Left ventricle myocardium superior (tissue), 1 donor: ENCODE results near the gene KMT2E. TPM values are rescaled to one million over a fixed set of nuclear protein-coding genes. Genes with fewer than 3 reads are reported as not detected.
"Not testable (repeated sequence)": the region's sequence is repeated elsewhere in the genome, so short reads cannot be mapped to it uniquely, and the experiment has no call there.

Experiments used
- ATAC-seq: fragments of 200-7000 bp; cut with Tn5 transposase; one replicate; pipeline ENCODE4 v1.9.1; 2020; ENCODE audit warnings: mild to moderate bottlenecking, moderate library complexity
- DNase-seq: peaks from one replicate; pipeline ENCODE4 v3.0.0-alpha.2; 2020
- intact Hi-C: fragments of 100-400 bp; cut with micrococcal nuclease; formaldehyde crosslinking; loops from one replicate; pipeline ENCODE4 v1.11.0; 2022
- total RNA-seq: library from RNA; stranded (reverse); fragmentation: NEBNext Ultra II Directional; extraction: Animal tissue kit (Norgen Biotek cat#: 25700); gene quantifications from one replicate; pipeline ENCODE4 v1.2.1, GENCODE V29; 2021
- donor health status: DM: no; HTN: yes; CAD: no; lungs with severe emphysema.

The KMT2E gene
- total RNA-seq, 1 donor from 2014 or later: 35.9 TPM

DNA sequence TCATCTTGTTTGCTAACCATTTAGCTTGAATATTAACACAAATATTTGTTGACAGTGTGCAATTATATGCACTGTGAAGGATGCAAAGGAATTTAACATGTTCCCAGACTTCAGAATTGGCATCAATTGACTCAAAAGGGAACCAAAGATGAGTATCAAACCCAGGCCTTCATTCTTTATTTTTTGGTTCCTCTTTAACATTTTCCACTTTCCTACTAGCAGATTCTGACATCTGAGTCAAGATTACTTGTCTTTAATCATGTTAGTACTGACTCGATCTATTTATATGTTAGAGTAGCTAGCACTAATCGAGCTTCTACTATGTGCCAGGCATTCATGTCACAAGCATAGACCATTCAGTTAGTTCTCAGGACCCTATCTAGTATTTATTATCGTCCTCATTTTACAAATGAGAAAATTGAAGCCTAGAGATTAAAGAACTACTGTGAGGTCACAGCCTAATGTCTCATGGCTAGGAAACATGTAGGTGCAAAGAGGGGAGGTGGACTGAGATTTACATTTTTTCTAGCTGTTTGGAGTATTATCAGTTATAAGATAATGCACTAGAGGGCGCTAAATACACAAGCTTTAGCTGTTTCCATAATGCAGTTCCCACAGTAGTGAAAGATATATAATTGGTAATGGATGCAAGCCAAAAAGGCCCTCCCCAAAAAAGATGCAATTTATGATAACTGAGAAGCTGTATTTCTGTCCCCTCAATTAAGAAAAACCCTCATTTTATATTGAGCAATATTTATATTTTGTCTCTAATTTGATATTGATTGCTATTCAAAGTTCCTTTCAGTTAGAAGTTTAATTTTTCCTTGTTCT is 32.9 kb upstream of the KMT2E start:
- DNase-seq: no peak
- intact Hi-C loops: no loop called here
- ATAC-seq: no peak

DNA sequence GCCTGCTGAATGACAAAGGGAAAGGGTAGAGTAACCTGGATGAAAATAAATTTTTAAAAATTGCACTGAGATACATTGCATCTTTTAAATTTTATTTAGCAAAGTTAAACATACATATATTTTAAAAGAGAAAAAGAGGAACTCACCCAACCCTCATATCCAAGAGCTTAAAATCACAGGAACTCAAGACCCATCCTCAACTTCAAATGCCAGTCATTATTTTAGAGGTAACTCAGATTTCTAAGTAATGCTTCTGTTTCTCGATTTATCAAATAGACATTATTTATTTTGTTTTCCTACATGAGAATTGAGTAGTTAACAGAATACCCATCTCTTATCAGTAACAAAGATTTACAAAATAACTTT is 32.4 kb upstream of the KMT2E start:
- DNase-seq: no peak
- ATAC-seq: no peak
- intact Hi-C loops: no loop called here

DNA sequence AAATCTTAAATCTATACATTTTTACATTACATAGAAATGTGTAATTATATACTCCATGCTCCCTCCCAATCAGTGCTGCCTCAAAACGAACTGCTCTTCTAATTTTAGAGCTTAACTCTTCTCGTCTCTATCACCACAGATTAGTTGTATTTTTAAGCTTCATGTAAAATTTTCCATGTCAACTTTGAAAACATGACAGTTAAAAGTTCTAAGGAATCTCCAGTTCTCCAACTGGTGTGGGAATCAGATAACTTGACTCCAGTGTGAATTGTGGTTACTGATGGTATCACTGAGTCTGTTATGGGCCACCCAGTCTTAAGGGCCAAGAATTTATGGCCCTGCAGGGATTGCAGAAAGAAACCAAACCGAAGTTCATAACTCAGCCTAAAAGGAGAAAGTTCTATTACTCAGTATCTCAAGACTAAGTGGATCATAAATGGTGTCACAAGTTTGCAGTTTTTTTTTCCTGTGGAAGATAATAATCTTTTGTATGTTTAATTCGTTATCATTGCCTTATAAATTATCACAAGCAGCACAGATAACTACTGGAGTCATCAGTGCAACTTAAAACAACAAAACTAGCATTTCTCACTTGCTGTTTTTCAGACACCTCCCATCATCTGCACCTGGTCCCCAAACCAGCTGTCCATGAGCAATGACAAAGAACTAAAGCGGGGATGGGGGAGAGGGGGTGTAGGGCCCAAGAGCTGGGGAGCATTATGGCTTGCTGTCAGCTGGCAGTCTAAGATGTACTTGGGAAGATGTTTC is 31.5 kb upstream of the KMT2E start:
- DNase-seq (no peak), ATAC-seq (no peak)
- intact Hi-C loops: no loop called here

DNA sequence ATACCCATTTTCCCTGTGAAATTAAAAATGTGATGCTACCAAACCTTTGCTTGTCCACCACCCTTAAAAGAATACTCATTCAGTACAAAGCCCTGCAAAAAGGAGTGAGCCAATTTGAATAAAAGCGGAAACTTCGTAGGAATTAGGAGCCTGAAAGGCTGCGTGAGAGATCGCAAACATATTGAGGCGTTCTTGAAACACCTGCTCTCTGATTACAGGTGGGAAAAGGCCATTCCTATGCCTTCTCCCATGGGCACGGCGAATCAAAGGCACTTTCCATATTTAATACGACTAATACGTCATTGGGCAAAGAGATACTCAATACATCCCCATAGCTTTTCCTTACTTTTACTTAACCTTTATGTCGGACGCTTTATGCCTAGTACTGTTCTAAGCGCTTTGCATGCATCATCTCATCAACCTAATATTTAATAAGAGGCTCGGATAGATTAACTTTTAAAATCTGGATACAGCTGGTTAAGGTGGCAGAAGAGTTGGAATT is 30.9 kb upstream of the KMT2E start:
- DNase-seq (no peak), ATAC-seq (no peak)
- intact Hi-C loops: no loop called here

DNA sequence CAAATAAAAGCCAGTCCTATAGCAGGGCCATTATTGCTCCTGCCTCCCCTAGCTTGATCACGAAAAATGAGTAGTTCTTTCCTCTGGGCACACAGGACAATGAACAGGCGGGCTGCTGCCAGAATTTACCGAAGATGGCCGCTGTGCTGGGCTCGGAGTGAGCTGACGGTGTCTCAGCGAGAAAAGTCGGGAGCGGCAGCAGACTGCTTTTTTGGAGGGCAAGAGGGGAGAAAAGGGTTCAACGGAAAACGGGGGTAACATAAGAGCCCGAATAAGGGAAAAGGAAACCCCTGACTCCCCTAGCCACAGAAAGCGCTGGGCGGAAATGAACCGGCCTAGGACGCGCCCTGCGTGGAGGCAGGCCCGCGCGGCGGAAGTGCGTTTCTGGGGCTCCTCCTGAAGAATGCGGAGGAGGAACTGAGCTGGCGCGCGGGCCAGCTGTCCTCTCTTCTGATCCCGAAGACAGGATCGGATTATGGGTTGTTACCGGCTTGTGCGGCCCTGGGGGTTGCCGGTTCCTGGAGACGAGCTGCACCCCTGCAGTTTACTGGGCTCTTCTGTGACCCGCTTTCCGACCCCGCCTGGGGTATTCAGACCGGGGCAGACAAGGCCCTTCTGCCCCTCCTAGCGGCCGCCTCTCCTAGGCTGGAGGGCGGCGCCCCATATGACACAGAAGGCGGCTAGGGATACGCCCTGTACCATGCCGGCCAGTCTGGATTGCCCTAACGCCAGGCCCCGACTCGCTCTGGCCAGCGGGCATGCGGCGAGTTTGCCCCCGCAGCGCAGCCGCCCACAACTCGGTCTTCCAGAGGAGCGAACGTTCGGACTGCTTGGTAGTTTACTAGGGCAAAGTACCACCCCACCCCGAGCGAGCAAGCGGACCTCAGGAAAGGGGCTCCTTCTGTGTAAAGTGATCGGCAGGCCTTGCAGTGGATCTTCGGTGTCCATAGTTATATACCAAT is 30.1 kb upstream of the KMT2E start:
- intact Hi-C loops: no loop called here
- peak; percentile 93 for ATAC-seq

DNA sequence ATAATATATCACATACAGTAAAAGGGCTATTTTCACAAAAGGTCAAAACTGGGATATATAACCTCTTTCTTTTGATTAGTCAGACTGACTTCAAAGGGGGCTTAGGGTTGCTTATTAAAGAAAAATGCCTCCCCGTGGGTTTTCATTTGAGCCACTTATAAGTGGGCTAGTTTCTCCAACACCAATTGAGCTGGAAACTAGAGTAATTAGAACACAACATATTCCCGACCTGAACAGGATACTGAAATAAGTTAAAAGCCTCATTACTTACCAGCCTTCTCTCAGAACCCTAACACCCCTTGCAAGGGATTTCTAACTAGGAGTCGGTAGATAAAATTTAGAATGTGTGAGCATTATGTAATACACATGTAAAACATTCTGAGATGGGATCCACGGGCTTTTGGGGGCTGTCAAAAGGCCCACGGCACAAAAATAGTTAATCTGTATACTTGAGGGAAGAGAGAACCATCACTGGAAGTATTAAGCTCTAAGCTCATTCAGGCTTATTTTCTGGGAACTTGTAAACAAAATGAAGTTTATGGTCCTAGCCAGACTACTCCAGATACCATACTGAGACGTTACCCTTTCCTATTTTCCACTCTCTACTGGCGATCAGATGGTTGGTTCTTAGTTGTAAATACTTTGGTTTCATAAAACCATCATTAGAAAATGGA is 29.3 kb upstream of the KMT2E start:
- DNase-seq (no peak), ATAC-seq (no peak)
- intact Hi-C loops: no loop called here

More for the DNA sequence above, 30.1 kb upstream of the KMT2E start:
- peak; percentile 94 for DNase-seq

DNA sequence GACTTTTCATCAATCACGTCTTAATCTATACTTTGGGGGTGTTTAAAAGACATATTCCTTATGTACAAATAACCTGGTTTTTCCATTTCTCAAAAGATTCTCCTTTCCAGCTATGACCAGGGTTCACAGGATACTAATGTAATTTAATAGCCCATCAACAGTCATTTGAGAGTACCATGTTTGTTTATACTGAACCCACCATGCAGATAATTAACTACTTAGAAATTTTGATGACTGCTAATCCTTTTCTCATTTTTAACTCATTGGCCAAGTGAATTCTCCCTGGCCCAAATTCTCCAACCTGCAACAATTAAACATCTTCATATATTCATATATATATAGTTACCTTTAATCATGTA is 28.8 kb upstream of the KMT2E start:
- no peak for DNase-seq
- ATAC-seq: no peak
- intact Hi-C loops: no loop called here

DNA sequence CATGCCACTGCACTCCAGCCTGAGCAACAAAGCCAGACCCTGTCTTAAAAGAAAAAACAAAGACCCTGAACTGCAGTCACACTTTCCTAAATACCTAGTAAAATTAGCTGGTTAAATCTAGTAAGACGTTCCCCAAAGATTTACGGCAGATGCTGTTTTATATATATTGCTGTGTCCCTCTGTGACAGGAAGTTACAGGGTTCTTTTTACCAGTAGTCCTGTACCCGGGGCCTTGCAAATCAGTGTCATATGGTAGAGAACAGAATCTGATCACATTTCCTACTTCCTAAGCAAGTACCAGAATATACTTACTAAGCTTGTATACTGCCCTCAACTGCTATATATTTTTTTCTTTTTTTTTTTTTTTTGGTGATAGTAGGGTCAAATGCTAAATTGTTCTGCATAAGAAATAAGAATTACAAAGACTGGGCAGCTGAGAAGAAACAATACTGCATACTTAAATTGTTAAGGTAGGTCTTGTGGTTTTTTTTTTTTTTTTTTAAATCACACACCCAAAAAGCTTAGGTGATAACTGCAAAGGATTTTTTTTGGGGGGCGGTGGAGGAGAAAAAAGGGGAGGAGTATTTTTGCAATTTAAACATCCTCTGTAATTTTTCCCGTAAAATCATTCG is 27.3 kb upstream of the KMT2E start:
- intact Hi-C loops: no loop called here
- no peak for DNase-seq
- no peak for ATAC-seq

DNA sequence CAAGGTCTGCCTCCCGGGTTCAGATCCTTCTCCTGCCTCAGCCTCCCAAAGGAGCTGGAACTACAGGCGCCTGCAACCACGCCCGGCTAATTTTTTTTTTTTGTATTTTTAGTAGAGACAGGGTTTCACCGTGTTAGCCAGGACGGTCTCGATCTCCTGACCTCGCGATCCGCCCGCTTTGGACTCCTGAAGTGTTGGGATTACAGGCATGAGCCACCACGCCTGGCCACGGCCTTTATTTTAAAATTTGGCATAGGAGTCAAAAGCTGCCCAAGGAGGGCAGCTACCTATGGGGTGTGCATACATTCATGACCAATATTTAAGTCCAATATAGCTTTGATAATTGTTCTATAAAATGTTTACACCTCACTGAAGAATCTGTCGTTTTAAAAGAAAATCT is 26.6 kb upstream of the KMT2E start:
- DNase-seq, intact Hi-C loops, ATAC-seq: not testable (repeated sequence)

DNA sequence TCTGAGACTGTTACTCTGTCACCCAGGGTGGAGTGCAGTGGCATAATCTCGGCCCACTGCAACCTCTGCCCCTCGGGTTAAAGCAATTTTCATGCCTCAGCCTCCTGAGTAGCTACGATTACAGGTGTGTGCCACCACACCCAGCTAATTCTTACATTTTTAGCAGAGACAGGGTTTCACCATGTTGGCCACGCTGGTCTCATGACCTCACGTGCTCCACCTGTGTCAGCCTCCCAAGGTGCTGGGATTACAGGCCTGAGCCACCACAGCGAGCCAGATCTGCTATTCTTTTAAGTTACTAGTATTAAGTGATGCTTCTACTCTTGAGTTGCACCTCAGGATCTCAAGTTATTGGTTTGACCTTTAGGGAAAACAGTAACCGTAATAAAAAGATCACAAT is 23.0 kb upstream of the KMT2E start:
- ATAC-seq (no peak), DNase-seq (no peak)
- intact Hi-C loops: no loop called here

DNA sequence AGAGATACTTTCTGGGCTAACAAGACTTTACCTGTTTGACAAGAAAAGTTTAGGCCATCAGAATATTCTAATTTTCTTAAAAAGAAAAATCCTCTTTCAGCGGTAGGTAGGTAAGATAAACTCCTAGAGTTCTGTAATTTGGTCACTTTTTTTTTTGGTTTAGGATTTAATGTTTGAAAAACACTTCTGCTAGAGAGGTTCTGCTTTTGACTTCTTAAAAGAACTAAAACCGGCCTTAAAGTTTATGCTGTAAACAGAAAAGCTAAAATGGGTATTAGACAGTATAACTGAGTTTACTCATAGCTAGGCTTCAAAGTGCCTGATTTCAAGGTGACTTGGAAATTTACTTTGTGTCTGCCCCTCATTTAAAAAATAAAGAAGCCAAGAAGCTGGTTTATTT is 21.7 kb upstream of the KMT2E start:
- DNase-seq (no peak), ATAC-seq (no peak)
- intact Hi-C loops: no loop called here

DNA sequence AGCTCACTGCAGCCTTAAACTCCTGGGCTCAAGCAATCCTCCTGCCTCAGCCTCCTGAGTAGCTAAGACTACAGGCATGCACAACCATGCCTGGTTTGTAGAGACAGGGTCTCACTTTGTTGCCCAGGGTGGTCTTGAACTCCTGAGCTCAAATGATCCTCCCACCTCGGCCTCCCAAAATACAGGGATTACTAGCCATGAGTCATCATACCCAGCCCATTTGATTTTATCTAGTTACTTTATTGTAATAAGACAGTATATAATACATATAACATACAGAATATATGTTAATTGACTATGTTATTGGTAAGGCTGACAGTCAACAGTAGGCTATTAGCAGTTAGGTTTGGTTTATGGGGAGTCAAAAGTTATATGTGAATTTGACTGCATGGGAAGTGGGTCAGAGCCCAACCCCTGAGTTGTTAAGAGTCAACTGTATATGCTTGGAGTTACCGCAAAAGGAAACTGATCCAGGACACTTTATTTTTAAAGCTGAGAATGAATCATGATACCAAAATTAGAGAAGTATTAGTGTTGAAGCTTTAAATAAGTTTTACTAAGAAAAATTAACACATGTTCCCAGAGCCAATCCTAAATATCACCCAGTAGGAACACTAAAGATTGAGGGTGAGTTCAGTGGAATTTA is 20.7 kb upstream of the KMT2E start:
- DNase-seq: no peak
- intact Hi-C loops: no loop called here
- ATAC-seq: peak; percentile 49

DNA sequence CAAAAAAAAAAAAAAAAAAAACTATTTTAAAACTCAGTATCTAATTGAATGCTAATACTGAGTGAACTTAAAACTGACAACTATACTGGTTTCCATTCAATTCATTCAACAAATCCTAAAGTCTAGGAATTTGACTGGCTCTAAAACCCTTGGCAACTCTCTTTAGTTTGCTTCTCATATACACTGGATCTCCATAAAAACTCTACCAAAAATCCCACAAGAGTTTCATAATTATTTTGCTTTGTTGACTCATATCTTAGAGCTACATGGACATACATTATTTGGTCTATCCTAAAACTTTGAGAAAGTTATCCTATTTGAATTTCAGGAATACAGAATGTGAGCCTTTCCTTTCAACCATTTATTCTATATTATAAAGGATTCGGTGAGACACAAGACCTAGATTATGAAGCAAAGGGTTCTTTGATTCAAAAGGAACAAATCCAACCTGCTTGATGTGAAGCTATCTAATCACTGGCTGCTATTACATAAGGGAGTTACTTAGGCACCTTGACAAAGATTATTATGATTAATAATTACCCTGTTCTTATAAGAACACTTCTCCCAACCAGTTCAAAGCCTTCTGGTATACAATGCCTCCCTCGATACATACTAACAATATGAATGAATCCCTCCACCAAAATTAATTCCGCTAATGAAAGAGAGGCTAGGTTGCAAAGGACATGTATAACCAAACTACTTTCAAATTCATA is 15.8 kb upstream of the KMT2E start:
- DNase-seq (no peak), ATAC-seq (no peak)
- intact Hi-C loops: no loop called here

DNA sequence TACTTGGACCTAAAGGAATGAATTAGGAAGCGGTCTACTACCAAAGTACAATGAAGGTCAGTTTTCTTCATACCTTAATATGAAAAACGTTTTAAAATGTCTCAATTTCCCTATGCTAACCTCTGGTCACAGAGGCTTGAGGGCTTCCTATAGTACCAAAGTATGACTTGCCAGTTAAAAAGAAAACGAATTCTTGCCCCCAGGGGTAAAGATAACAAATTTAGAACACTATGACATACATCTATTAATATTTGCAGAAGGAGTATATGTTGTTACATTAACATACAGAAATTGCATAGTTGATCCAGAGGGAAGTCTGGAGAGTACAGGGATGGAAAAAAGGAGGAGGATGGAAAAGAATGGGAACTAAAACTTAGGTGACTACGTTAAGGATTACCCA is 13.8 kb upstream of the KMT2E start:
- intact Hi-C loops: no loop called here
- DNase-seq (no peak), ATAC-seq (no peak)

DNA sequence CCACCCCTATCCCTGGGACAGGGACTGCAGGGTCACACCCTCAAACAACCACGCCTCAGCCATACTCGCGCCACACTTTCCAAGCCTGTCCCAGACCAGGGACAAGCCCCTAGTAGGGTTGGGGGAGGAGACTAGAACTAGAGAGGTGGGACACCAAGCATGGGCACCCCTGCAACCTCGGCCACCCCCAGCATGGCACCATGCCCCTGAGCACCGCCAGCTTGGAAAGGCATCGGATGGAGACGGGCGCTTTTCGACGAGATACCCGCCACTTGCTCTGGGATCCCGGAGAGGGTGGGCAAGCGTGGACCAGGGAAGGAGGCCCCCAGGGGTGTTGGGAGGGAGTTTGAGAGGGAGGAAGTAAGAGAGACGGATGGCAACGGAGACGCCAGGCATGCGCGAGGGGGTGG is 13.1 kb upstream of the KMT2E start:
- DNase-seq (no peak), ATAC-seq (no peak)
- intact Hi-C loops: no loop called here

DNA sequence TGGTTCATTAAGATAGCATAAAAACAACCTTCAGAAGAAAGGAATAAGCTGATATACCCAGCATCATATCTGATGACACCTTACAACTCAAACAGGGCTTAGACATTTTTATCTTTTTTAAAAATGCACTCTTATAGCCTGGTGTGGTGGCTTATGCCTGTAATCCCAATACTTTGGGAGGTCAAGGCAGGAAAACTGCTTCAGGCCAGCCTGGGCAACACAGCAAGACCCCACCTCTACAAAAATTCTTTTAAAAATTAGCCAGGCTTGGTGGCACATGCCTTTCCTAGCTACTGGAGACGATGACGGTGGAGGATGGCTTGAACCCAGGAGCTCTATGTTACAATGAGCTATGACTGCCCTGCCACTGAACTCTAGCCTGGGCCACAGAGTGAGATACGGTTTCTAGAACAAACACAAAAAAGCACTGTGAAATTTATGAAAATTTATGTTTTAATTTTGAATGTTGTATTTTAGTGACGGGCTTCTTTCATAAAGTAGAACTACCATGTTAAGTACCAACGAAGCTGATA is 12.3 kb upstream of the KMT2E start:
- no peak for ATAC-seq

DNA sequence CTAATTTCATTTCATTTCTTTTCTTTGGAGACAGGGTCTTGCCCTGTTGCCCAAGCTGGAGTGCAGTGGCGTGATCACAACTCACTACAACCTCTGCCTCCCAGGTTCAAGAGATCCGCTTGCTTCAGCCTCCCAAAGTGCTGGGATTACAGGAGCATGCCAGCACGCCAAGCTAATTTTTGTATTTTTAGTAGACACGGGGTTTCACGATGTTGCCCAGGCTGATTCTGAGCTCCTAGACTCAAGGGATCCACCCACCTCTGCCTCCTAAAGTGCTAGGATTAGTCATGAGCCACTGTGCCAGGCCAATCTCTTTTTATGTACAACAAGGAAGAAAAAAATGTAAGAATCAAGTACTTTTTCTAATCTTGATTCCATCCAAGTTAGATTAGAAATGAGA is 10.7 kb upstream of the KMT2E start:
- intact Hi-C loops: no loop called here
- no peak for DNase-seq

More for the DNA sequence above, 12.3 kb upstream of the KMT2E start:
- intact Hi-C loops: no loop called here
- no peak for DNase-seq

More for the DNA sequence above, 10.7 kb upstream of the KMT2E start:
- peak; percentile 79 for ATAC-seq
